Immature natural killer cell (primary cell): ENCODE data around the gene CPOX. TPM values are rescaled to one million over a fixed set of nuclear protein-coding genes. Genes with fewer than 3 reads are reported as not detected.

Experiments used
- DNase-seq, 3 donors: peaks; one replicate each; pipeline ENCODE4 v3.0.0; 2022; ENCODE audit warnings: mixed read lengths in 1 of 3
- H3K27ac Mint-ChIP-seq, 6 donors: one replicate each; pipeline ENCODE4 v1.8.0; 2020; ENCODE audit warnings: mixed read lengths in 6 of 6, mild to moderate bottlenecking in 5 of 6, inconsistent platforms in 4 of 6, moderate library complexity in 3 of 6
- H3K27me3 Mint-ChIP-seq, 3 donors: one replicate each; pipeline ENCODE4 v1.8.0; 2020 to 2021; ENCODE audit warnings: low read depth in 3 of 3, mild to moderate bottlenecking in 3 of 3, mixed read lengths in 3 of 3, moderate library complexity in 3 of 3, inconsistent platforms in 1 of 3
- H3K36me3 Mint-ChIP-seq, 3 donors: one replicate each; pipeline ENCODE4 v1.8.0; 2020; ENCODE audit warnings: mixed read lengths in 3 of 3, inconsistent platforms in 2 of 3, mild to moderate bottlenecking in 2 of 3
- H3K4me1 Mint-ChIP-seq, 2 donors: one replicate each; pipeline ENCODE4 v1.8.0; 2020; ENCODE audit warnings: inconsistent platforms in 2 of 2, mild to moderate bottlenecking in 2 of 2, mixed read lengths in 2 of 2, moderate library complexity in 1 of 2
- H3K4me3 Mint-ChIP-seq, 5 donors: one replicate each; pipeline ENCODE4 v1.8.0; 2020; ENCODE audit warnings: mild to moderate bottlenecking in 5 of 5, mixed read lengths in 5 of 5, inconsistent platforms in 3 of 5, moderate library complexity in 3 of 5
- H3K9me3 Mint-ChIP-seq, 6 donors: one replicate each; pipeline ENCODE4 v1.8.0; 2020; ENCODE audit warnings: mild to moderate bottlenecking in 6 of 6, mixed read lengths in 6 of 6, inconsistent platforms in 4 of 6, moderate library complexity in 3 of 6
- polyA plus RNA-seq, 3 donors: library from polyadenylated mRNA; unstranded; fragments of 300-500 nt; fragmentation: Illumina TruSeq; gene quantifications; one replicate each; pipeline ENCODE4 v1.2.3, GENCODE V29; 2021

Gene CPOX
- polyA plus RNA-seq, 3 donors from 2014 or later, result 2.4 to 4.4 TPM; not detected in 1

GRCh38 chr3:98602078-98602678 lies 8.8 kb upstream of the CPOX start:
- Mint-ChIP-seq H3K27me3 (peaks cover 0 to 11% (median 7%) of the 10 kb centered on the region in 3 donors), H3K36me3 (no peaks in the 10 kb centered on the region), H3K9me3 (no peaks in the 10 kb centered on the region), H3K4me3 (no peak overlapping the region), H3K4me1 (no peaks in the 10 kb centered on the region), H3K27ac (no peak overlapping the region)
- DNase-seq, result no peak

- Mint-ChIP-seq H3K27ac (no peak overlapping the region), H3K4me1 (no peaks in the 10 kb centered on the region), H3K9me3 (no peaks in the 10 kb centered on the region), H3K36me3 (no peaks in the 10 kb centered on the region), H3K27me3 (peaks cover 0 to 9% (median 3%) of the 10 kb centered on the region in 3 donors), H3K4me3 (no peak overlapping the region)
- DNase-seq, result no peak
Measured at GRCh38 chr3:98601180-98601579, 7.8 kb upstream of the CPOX start.

GRCh38 chr3:98600412-98601095 lies 7.1 kb upstream of the CPOX start:
- Mint-ChIP-seq H3K27ac (no peak overlapping the region), H3K27me3 (peaks cover 0 to 8% (median 3%) of the 10 kb centered on the region in 3 donors), H3K9me3 (no peaks in the 10 kb centered on the region), H3K4me3 (no peak overlapping the region), H3K4me1 (no peaks in the 10 kb centered on the region), H3K36me3 (no peaks in the 10 kb centered on the region)
- no peak for DNase-seq

- peaks cover 0 to 5% (median 3%) of the 10 kb centered on the region in 3 donors for H3K27me3 Mint-ChIP-seq
Measured at GRCh38 chr3:98599647-98600411, 6.4 kb upstream of the CPOX start.

GRCh38 chr3:98598492-98598891 lies 5.1 kb upstream of the CPOX start:
- DNase-seq, result no peak
- Mint-ChIP-seq H3K27ac (no peak overlapping the region), H3K27me3 (peaks cover 2 to 3% (median 2%) of the 10 kb centered on the region in 3 donors), H3K36me3 (no peaks in the 10 kb centered on the region), H3K9me3 (no peaks in the 10 kb centered on the region), H3K4me3 (no peak overlapping the region), H3K4me1 (peaks cover 6 to 7% of the 10 kb centered on the region in 2 donors)

More at GRCh38 chr3:98599647-98600411, 6.4 kb upstream of the CPOX start:
- H3K36me3 Mint-ChIP-seq, result no peaks in the 10 kb centered on the region
- H3K27ac Mint-ChIP-seq, result no peak overlapping the region
- no peak for DNase-seq
- no peaks in the 10 kb centered on the region for H3K9me3 Mint-ChIP-seq
- H3K4me1 Mint-ChIP-seq, result no peaks in the 10 kb centered on the region
- no peak overlapping the region for H3K4me3 Mint-ChIP-seq

GRCh38 chr3:98596541-98597500 lies 3.4 kb upstream of the CPOX start:
- no peak overlapping the region for H3K4me3 Mint-ChIP-seq
- H3K27ac Mint-ChIP-seq, result no peak overlapping the region

GRCh38 chr3:98596087-98596486 lies 2.7 kb upstream of the CPOX start:
- peaks cover 0 to 3% (median 2%) of the 10 kb centered on the region in 3 donors for H3K27me3 Mint-ChIP-seq
- DNase-seq, result no peak
- H3K36me3 Mint-ChIP-seq, result no peaks in the 10 kb centered on the region
- H3K9me3 Mint-ChIP-seq, result no peaks in the 10 kb centered on the region
- H3K4me1 Mint-ChIP-seq, result peaks cover 25 to 26% of the 10 kb centered on the region in 2 donors
- H3K4me3 Mint-ChIP-seq, result no peak overlapping the region
- no peak overlapping the region for H3K27ac Mint-ChIP-seq

More at GRCh38 chr3:98596541-98597500, 3.4 kb upstream of the CPOX start:
- Mint-ChIP-seq H3K9me3 (no peaks in the 10 kb centered on the region), H3K27me3 (peaks cover 0 to 3% (median 2%) of the 10 kb centered on the region in 3 donors), H3K4me1 (peaks cover 19 to 20% of the 10 kb centered on the region in 2 donors), H3K36me3 (no peaks in the 10 kb centered on the region)
- DNase-seq, result peak; percentile 11 to 30 (median 17)

- peaks cover 0 to 2% (median 0%) of the 10 kb centered on the region in 3 donors for H3K27me3 Mint-ChIP-seq
- H3K27ac Mint-ChIP-seq, result peak overlapping the region in 2 of 6 donors; percentile 6 to 16
- peak overlapping the region; percentile 36 to 100 (median 97) for H3K4me3 Mint-ChIP-seq
- peaks cover 27 to 39% of the 10 kb centered on the region in 2 donors for H3K4me1 Mint-ChIP-seq
- H3K36me3 Mint-ChIP-seq, result peaks cover 0 to 4% (median 0%) of the 10 kb centered on the region in 3 donors
- no peaks in the 10 kb centered on the region for H3K9me3 Mint-ChIP-seq
- no peak for DNase-seq
Measured at GRCh38 chr3:98594628-98595324, 1.4 kb upstream of the CPOX start.

- Mint-ChIP-seq H3K36me3 (peaks cover 0 to 16% (median 6%) of the 10 kb centered on the region in 3 donors), H3K4me3 (peak overlapping the region; percentile 81 to 87 (median 84)), H3K9me3 (no peaks in the 10 kb centered on the region), H3K4me1 (peaks cover 30 to 57% of the 10 kb centered on the region in 2 donors), H3K27me3 (peaks cover 0 to 2% (median 0%) of the 10 kb centered on the region in 3 donors), H3K27ac (peak overlapping the region in 5 of 6 donors; percentile 14 to 84 (median 47))
- DNase-seq, result no peak
Measured at GRCh38 chr3:98592345-98592935, 971 bp downstream of the CPOX start.

- Mint-ChIP-seq H3K9me3 (no peaks in the 10 kb centered on the region), H3K4me3 (no peak overlapping the region), H3K4me1 (peaks cover 28 to 59% of the 10 kb centered on the region in 2 donors), H3K27me3 (peaks cover 0 to 2% (median 0%) of the 10 kb centered on the region in 3 donors), H3K27ac (peak overlapping the region in 3 of 6 donors; percentile 13 to 59 (median 23)), H3K36me3 (peaks cover 6 to 30% (median 8%) of the 10 kb centered on the region in 3 donors)
- DNase-seq, result no peak
Measured at GRCh38 chr3:98589331-98590036, 3.9 kb downstream of the CPOX start.

GRCh38 chr3:98588065-98588464 lies 5.3 kb downstream of the CPOX start:
- no peaks in the 10 kb centered on the region for H3K27me3 Mint-ChIP-seq
- no peak overlapping the region for H3K27ac Mint-ChIP-seq
- no peak overlapping the region for H3K4me3 Mint-ChIP-seq
- no peaks in the 10 kb centered on the region for H3K9me3 Mint-ChIP-seq
- DNase-seq, result no peak
- H3K4me1 Mint-ChIP-seq, result peaks cover 22 to 52% of the 10 kb centered on the region in 2 donors
- H3K36me3 Mint-ChIP-seq, result peaks cover 6 to 41% (median 8%) of the 10 kb centered on the region in 3 donors

GRCh38 chr3:98587654-98588053 lies 5.8 kb downstream of the CPOX start:
- Mint-ChIP-seq H3K27ac (peak overlapping the region in 1 of 6 donors; percentile 31), H3K36me3 (peaks cover 6 to 41% (median 12%) of the 10 kb centered on the region in 3 donors), H3K9me3 (no peaks in the 10 kb centered on the region), H3K4me3 (no peak overlapping the region), H3K27me3 (no peaks in the 10 kb centered on the region), H3K4me1 (peaks cover 18 to 48% of the 10 kb centered on the region in 2 donors)
- no peak for DNase-seq
